Fibroblast of pulmonary artery (primary cell): Measurements from ENCODE around the gene CDX1.

Experiments
- DNase-seq: peaks from one replicate; pipeline ENCODE4 v3.0.0-alpha.2; 2010; ENCODE audit warnings: low read depth
- H3K4me3 ChIP-seq: replicated peaks from 2 replicates; pipeline ENCODE4 v1.5.1; 2011; ENCODE audit warnings: low read depth, mild to moderate bottlenecking, control low read depth, low read length, moderate library complexity
- CTCF ChIP-seq: IDR thresholded peaks from 2 replicates; pipeline ENCODE4 v1.5.1; 2011; ENCODE audit warnings: mild to moderate bottlenecking, control low read depth, low read length, inconsistent platforms; ENCODE audit errors: missing control alignments

CDX1 gene

GRCh38 chr5:150146235-150146634, 20.3 kb upstream of the CDX1 start:
- TF ChIP-seq CTCF, result no peak
- H3K4me3 ChIP-seq, result no peak overlapping the region
- DNase-seq, result no peak

- no peak for DNase-seq
- no peak for TF ChIP-seq CTCF
- H3K4me3 ChIP-seq, result no peak overlapping the region
These were observed 19.5 kb upstream of the CDX1 start for GRCh38 chr5:150146862-150147601.

DNA sequence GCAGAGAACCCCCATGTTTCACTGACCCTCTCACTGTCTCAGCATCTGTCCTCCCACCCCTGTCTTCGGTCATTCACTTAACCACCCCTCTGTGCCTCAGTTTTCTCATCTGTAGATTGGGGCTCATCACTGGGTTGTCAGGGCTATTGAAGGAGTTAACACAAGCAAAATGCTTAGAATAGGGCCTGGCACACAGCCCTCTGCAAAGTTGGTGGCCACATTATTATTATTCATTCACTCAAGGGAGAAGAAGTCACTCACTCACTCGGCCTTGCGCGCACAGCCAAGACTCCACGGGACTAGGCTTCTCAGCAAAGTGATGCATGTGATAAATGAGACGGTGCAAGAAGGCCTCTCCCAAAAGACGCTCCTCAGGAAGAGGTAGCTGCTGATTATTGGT, 18.9 kb upstream of the CDX1 start:
- no peak for TF ChIP-seq CTCF
- no peak for DNase-seq
- no peak overlapping the region for H3K4me3 ChIP-seq

DNA sequence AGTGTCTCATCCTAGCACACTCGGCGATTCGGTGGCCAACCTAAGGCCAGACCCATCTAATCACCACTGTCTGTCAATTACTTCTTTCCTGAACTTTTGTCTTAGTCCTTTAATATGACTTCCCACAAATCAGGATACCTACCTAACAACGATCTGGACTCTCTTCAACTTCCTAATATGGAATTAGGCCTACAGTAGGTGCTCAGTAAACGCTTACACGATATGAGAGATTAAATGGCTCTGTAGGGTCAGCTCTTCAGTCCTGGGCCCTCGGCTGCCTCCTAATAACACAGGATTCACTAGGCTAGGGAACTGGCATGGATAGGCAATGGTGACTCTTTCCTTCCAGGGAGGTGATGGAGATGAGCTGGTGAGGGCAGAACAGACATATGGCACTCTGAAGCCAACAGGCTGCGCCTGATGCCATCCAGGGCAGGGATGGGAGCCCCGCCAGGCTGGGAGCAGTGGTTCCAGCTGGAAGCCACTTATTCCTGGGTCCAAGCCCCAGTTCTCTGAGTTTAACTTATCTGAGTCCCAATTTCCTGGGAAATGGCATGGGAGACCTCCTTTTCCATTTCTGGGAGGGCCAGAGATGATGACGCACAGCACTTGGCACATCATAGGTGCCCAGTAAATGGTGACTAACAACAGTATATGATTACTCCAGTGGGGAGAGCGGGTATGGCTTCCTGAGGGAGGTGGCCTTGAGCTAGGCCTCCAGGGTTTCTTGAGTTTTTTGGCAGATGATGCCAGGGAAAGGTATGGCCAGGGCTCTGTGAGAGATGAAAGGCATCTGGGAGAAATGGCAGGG, 18.3 kb upstream of the CDX1 start:
- peak; percentile 64 for DNase-seq
- H3K4me3 ChIP-seq, result no peak overlapping the region
- TF ChIP-seq CTCF, result no peak

- no peak overlapping the region for H3K4me3 ChIP-seq
- TF ChIP-seq CTCF, result no peak
- DNase-seq, result no peak
These were observed 17.0 kb upstream of the CDX1 start for GRCh38 chr5:150149618-150150017.

DNA sequence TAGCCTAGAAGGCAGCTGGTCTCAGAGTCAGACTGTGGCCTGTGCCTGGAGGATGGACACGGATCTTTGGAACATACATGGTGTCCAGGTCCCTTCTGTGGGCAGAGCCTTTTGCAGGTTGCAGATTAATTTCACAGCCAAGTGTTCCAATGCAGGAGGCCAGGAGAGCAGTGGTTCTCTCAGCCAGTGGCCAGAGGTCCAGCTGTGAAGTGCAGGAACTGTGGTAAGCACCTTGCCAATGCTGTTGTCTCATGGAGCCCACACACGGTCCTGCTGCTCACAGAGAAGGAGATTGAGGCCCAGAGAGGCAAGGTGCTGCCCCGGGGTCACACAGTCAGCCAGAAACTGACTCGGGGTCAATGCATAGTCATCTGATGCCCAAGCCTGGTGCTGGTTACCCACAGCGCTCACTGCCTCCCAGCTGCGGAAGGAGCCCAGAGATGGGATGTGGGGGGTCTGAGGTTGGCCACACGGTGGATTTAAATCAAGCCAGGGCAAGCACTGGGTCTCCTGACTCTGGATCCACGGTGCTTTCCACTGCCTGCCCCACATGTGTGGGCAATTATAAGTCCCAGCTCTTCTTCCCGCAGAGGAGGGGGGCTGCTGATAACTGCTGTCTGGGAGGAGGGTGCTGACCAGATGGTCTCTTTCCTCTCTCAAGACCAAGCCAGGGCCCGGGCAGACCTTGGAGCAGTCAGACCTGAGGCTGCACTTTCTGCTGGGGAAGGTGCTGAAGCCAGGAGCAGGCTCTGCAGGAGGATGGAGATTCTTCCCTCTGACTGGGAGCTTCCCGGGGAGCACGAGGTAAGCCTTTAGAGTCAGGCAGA, 13.7 kb upstream of the CDX1 start:
- H3K4me3 ChIP-seq, result peak overlapping the region; percentile 94
- no peak for TF ChIP-seq CTCF
- DNase-seq, result no peak
